ENCODE data around the gene BLOC1S3.

BLOC1S3 gene

GRCh38 chr19:45178262-45179071 is at the start of gene BLOC1S3:
Gene BLOC1S3 (plus strand): TSS chr19:45178784. CDS start chr19:45179297, 513 bp downstream.
- Histone ChIP-seq H3K4me3 (ENCODE audit: low read depth in 1 of 2, low read length in 2 of 2) (peak within 1 kb of the TSS; percentile 78 to 82), H3K27ac (ENCODE audit: low read length) (peak within 1 kb of the TSS; percentile 92), H3K36me3 (ENCODE audit: control insufficient read depth in 1 of 2, insufficient read depth in 2 of 2, low read length in 2 of 2) (peaks cover 5 to 7% of the 10 kb centered on the region in 2 donors), H3K9me3 (ENCODE audit: control insufficient read depth in 1 of 2, low read length in 2 of 2) (no peaks in the 10 kb centered on the region), H3K4me1 (ENCODE audit: control insufficient read depth in 1 of 2, insufficient read depth in 2 of 2, low read length in 2 of 2) (peaks cover 0 to 30% of the 10 kb centered on the region in 2 donors), H3K27me3 (ENCODE audit: low read depth, low read length) (no peaks in the 10 kb centered on the region)

- Histone ChIP-seq H3K27me3 (ENCODE audit: low read depth, low read length) (no peaks in the 10 kb centered on the region), H3K9me3 (ENCODE audit: control insufficient read depth in 1 of 2, low read length in 2 of 2) (no peaks in the 10 kb centered on the region), H3K36me3 (ENCODE audit: control insufficient read depth in 1 of 2, insufficient read depth in 2 of 2, low read length in 2 of 2) (peaks cover 0 to 6% of the 10 kb centered on the region in 2 donors), H3K4me3 (ENCODE audit: low read depth in 1 of 2, low read length in 2 of 2) (no peak overlapping the region), H3K4me1 (ENCODE audit: control insufficient read depth in 1 of 2, insufficient read depth in 2 of 2, low read length in 2 of 2) (peaks cover 0 to 3% of the 10 kb centered on the region in 2 donors), H3K27ac (ENCODE audit: low read length) (no peak overlapping the region)
Measured at GRCh38 chr19:45128806-45129205, 49.8 kb upstream of the BLOC1S3 start.

GRCh38 chr19:45130236-45130635 is 48.3 kb upstream of the BLOC1S3 start:
- peaks cover 0 to 6% of the 10 kb centered on the region in 2 donors for H3K36me3 ChIP-seq (ENCODE audit: control insufficient read depth in 1 of 2, insufficient read depth in 2 of 2, low read length in 2 of 2)

DNA sequence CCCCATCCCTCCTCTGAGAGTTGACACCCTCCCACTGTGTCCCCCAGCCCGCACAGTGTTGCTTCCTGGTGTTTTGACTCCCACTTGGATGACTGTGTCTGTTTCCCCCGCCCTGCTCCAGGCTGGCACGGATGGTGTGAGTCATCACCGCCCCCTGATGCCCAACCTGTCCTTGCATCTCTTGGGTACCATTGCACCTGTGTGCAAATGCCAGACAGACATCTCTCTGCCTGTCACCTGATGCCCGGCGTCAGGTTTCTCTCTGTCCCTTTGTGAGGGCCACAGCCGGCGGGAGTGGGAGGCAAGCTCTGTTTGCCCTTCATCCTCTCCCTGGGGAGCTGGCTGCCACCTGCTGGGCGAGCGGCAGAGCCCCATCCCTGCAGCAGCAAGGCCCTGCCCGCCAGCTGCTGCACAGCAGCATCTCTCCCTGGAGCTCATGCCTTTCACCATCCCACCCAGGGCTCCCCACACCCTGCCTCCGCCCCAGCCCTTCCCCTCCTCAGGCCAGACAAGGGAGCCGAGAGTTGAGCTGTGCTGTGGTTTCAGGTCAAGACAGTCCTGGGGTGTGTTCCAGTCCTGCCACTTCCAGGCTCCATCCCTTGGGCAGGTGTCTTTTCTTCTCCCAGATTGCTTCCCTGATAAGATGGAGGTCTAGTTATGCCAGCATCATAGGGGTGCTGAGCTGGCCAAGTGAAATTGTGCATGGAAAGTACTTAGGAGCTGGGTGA is 47.5 kb upstream of the BLOC1S3 start:
- Histone ChIP-seq H3K9me3 (ENCODE audit: control insufficient read depth in 1 of 2, low read length in 2 of 2) (no peaks in the 10 kb centered on the region), H3K4me1 (ENCODE audit: control insufficient read depth in 1 of 2, insufficient read depth in 2 of 2, low read length in 2 of 2) (no peaks in the 10 kb centered on the region), H3K4me3 (ENCODE audit: low read depth in 1 of 2, low read length in 2 of 2) (no peak overlapping the region), H3K36me3 (ENCODE audit: control insufficient read depth in 1 of 2, insufficient read depth in 2 of 2, low read length in 2 of 2) (peaks cover 0 to 6% of the 10 kb centered on the region in 2 donors), H3K27ac (ENCODE audit: low read length) (no peak overlapping the region), H3K27me3 (ENCODE audit: low read depth, low read length) (no peaks in the 10 kb centered on the region)

More at GRCh38 chr19:45130236-45130635, 48.3 kb upstream of the BLOC1S3 start:
- H3K27ac ChIP-seq (ENCODE audit: low read length): no peak overlapping the region
- no peaks in the 10 kb centered on the region for H3K27me3 ChIP-seq (ENCODE audit: low read depth, low read length)
- peaks cover 0 to 3% of the 10 kb centered on the region in 2 donors for H3K4me1 ChIP-seq (ENCODE audit: control insufficient read depth in 1 of 2, insufficient read depth in 2 of 2, low read length in 2 of 2)
- H3K4me3 ChIP-seq (ENCODE audit: low read depth in 1 of 2, low read length in 2 of 2): no peak overlapping the region
- no peaks in the 10 kb centered on the region for H3K9me3 ChIP-seq (ENCODE audit: control insufficient read depth in 1 of 2, low read length in 2 of 2)

DNA sequence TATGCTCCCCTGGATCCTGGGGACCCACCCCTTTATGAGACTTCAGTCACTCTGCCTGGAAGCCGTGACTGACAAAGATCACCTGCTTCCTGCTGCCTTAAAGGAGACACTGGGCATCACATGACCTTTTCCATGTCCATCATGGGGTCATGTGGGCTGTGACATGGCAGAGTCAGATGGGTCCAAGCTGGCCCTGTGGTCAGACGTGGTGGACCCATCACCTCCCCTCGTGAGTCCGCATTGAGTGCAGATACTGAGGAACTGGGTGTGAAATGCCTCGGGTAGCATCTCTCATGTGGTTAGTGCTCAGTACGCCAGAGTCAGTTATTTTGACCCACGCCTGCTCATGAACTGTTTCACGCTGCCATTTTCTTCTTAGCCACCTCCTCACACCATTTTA is 44.9 kb upstream of the BLOC1S3 start:
- Histone ChIP-seq H3K36me3 (ENCODE audit: control insufficient read depth in 1 of 2, insufficient read depth in 2 of 2, low read length in 2 of 2) (peaks cover 0 to 3% of the 10 kb centered on the region in 2 donors), H3K4me3 (ENCODE audit: low read depth in 1 of 2, low read length in 2 of 2) (no peak overlapping the region), H3K4me1 (ENCODE audit: control insufficient read depth in 1 of 2, insufficient read depth in 2 of 2, low read length in 2 of 2) (peaks cover 3 to 11% of the 10 kb centered on the region in 2 donors), H3K27ac (ENCODE audit: low read length) (no peak overlapping the region), H3K27me3 (ENCODE audit: low read depth, low read length) (no peaks in the 10 kb centered on the region), H3K9me3 (ENCODE audit: control insufficient read depth in 1 of 2, low read length in 2 of 2) (no peaks in the 10 kb centered on the region)

- H3K9me3 ChIP-seq (ENCODE audit: control insufficient read depth in 1 of 2, low read length in 2 of 2): no peaks in the 10 kb centered on the region
- no peak overlapping the region for H3K4me3 ChIP-seq (ENCODE audit: low read depth in 1 of 2, low read length in 2 of 2)
- H3K27ac ChIP-seq (ENCODE audit: low read length): no peak overlapping the region
- peaks cover 3 to 11% of the 10 kb centered on the region in 2 donors for H3K4me1 ChIP-seq (ENCODE audit: control insufficient read depth in 1 of 2, insufficient read depth in 2 of 2, low read length in 2 of 2)
- peaks cover 0 to under 1% of the 10 kb centered on the region in 2 donors for H3K36me3 ChIP-seq (ENCODE audit: control insufficient read depth in 1 of 2, insufficient read depth in 2 of 2, low read length in 2 of 2)
- no peaks in the 10 kb centered on the region for H3K27me3 ChIP-seq (ENCODE audit: low read depth, low read length)
Measured at GRCh38 chr19:45135176-45135885, 43.3 kb upstream of the BLOC1S3 start.

DNA sequence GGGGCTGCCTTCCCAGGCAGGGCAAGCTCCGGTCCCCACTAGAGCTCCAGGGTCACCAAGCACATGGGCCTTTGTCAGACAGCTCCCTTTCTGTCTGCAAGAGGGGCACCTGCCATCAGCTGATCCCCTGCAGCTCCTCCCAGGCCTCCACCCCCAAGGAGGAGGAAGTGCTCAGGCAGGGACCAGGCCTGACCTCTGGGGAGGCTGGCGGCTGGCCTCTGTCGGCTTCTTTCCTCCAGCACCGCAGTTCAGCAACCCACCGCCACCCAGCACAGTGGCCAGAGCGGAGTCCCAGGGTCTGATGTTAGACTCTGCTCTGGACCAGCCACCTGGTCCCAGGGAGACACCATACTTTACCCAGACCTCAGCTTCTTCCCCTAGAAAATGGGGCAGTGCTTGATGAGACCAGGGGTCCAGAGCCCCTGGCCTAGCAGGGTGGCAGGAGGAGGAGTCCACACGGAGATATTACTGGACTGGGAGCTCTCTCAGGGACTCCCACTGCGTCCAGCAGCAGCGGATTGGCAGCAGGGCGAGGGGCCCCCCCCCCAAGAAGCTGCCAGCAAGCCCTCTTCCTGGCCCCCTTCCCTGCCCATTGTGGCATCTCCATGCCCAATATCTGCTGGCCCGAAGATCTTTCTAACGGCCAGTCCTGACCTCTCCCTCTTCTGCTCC is 41.9 kb upstream of the BLOC1S3 start:
- peaks cover 3 to 11% of the 10 kb centered on the region in 2 donors for H3K4me1 ChIP-seq (ENCODE audit: control insufficient read depth in 1 of 2, insufficient read depth in 2 of 2, low read length in 2 of 2)
- H3K27ac ChIP-seq (ENCODE audit: low read length): no peak overlapping the region
- no peaks in the 10 kb centered on the region for H3K9me3 ChIP-seq (ENCODE audit: control insufficient read depth in 1 of 2, low read length in 2 of 2)
- H3K36me3 ChIP-seq (ENCODE audit: control insufficient read depth in 1 of 2, insufficient read depth in 2 of 2, low read length in 2 of 2): peaks cover 0 to 14% of the 10 kb centered on the region in 2 donors
- no peak overlapping the region for H3K4me3 ChIP-seq (ENCODE audit: low read depth in 1 of 2, low read length in 2 of 2)
- no peaks in the 10 kb centered on the region for H3K27me3 ChIP-seq (ENCODE audit: low read depth, low read length)

DNA sequence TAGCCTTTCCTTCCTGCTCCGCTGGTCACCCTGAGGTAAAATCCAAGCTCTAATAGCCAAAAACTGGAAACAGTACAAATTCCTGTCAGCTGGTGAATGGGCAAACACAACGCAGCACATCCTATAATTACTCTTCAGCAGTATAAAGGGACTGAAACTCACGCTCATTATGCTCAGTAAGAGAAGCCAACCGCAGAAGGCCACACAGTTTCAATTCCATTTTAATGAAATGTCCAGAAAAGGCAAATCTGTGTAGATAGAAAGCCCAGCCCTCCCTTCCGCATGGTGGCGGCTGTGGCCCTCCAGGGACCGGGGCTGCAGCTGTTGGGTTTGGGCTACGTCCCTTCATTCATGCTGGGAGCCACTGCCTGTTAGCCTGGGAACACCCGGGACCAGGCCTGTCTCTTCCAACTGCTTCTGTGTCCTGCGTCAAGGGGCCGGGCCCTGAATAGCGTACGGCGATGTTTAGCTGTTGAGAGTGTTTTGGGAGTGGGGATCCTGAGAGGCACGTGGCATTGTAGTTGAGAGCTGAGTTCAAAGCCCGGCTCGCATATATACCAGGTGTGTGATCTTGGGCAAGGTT is 41.3 kb upstream of the BLOC1S3 start:
- H3K27me3 ChIP-seq (ENCODE audit: low read depth, low read length): no peaks in the 10 kb centered on the region
- peaks cover 1 to 20% of the 10 kb centered on the region in 2 donors for H3K36me3 ChIP-seq (ENCODE audit: control insufficient read depth in 1 of 2, insufficient read depth in 2 of 2, low read length in 2 of 2)
- H3K9me3 ChIP-seq (ENCODE audit: control insufficient read depth in 1 of 2, low read length in 2 of 2): no peaks in the 10 kb centered on the region
- no peak overlapping the region for H3K27ac ChIP-seq (ENCODE audit: low read length)
- no peak overlapping the region for H3K4me3 ChIP-seq (ENCODE audit: low read depth in 1 of 2, low read length in 2 of 2)
- H3K4me1 ChIP-seq (ENCODE audit: control insufficient read depth in 1 of 2, insufficient read depth in 2 of 2, low read length in 2 of 2): peaks cover 3 to 11% of the 10 kb centered on the region in 2 donors

DNA sequence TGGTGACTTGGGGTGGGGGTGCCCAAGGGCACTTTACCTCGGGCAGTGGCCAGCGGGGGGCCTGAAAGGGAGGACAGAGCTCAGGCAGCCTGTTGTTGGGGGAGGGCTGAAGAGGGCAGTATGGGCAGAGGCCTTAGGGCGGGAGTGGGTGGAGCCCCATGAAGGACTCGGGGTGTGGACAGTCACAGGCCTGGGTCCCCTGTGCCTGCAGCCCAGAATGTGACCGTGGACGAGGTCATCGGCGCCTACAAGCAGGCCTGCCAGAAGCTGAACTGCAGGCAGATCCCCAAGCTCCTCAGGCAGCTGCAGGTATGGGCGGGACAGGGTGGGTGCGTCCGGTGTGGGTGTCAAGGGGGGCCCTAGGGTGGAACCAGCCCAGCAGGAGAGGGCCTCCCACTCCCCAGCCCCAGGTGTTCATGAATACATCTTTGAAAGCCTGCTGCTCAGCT is 40.3 kb upstream of the BLOC1S3 start:
- no peak overlapping the region for H3K4me3 ChIP-seq (ENCODE audit: low read depth in 1 of 2, low read length in 2 of 2)
- peaks cover 3 to 11% of the 10 kb centered on the region in 2 donors for H3K4me1 ChIP-seq (ENCODE audit: control insufficient read depth in 1 of 2, insufficient read depth in 2 of 2, low read length in 2 of 2)
- peaks cover 4 to 30% of the 10 kb centered on the region in 2 donors for H3K36me3 ChIP-seq (ENCODE audit: control insufficient read depth in 1 of 2, insufficient read depth in 2 of 2, low read length in 2 of 2)
- H3K9me3 ChIP-seq (ENCODE audit: control insufficient read depth in 1 of 2, low read length in 2 of 2): no peaks in the 10 kb centered on the region
- H3K27ac ChIP-seq (ENCODE audit: low read length): no peak overlapping the region
- H3K27me3 ChIP-seq (ENCODE audit: low read depth, low read length): no peaks in the 10 kb centered on the region

DNA sequence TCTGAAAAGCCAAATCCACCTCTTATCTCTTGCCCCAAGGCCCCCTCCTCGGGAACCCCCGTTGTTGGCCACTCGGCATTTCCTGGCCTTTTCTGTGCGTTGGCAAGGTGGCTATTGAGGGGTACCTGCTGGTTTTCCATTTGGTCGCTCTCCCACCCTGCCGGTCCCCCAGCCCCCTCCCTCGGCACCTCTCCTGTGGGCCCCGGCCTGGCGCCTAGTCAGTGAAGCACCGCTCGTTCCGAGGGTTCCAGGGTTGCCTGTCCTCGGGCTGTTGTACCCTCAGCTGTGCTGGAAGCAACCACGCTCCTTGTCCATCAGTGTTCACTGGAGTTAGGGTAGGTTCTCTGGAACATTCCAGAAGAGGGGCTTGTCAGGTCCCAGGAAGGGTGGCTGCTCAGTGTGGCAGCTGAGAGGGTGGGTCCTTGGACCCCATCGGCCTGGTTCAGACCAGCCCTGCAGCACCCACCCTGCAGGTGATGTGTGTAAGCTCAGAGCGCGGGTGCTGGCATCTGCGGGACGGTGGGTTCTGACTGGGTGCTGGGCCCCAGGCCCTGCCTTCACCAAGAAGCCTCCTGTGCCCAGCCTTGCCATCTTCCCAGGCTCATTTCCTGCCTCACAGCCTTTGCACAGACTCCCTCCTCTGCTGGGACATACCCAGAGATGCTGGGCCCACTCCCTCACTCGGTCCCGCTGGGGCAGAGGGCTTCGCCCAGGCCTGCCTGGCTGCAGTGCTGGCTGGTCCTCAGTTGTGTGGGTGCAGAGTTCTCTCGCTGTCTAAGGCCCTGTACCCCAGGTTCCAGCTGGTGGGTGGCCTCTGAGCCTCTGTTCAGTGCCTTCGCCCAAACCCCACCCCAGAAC is 39.1 kb upstream of the BLOC1S3 start:
- Histone ChIP-seq H3K4me3 (ENCODE audit: low read depth in 1 of 2, low read length in 2 of 2) (no peak overlapping the region), H3K4me1 (ENCODE audit: control insufficient read depth in 1 of 2, insufficient read depth in 2 of 2, low read length in 2 of 2) (peaks cover 3 to 11% of the 10 kb centered on the region in 2 donors), H3K36me3 (ENCODE audit: control insufficient read depth in 1 of 2, insufficient read depth in 2 of 2, low read length in 2 of 2) (peaks cover 4 to 38% of the 10 kb centered on the region in 2 donors), H3K9me3 (ENCODE audit: control insufficient read depth in 1 of 2, low read length in 2 of 2) (no peaks in the 10 kb centered on the region), H3K27ac (ENCODE audit: low read length) (no peak overlapping the region), H3K27me3 (ENCODE audit: low read depth, low read length) (no peaks in the 10 kb centered on the region)
